Measurements from ENCODE around the gene CHST4.
"Not testable (repeated sequence)": the region's sequence is repeated elsewhere in the genome, so short reads cannot be mapped to it uniquely, and the experiment has no call there.

Gene CHST4

DNA sequence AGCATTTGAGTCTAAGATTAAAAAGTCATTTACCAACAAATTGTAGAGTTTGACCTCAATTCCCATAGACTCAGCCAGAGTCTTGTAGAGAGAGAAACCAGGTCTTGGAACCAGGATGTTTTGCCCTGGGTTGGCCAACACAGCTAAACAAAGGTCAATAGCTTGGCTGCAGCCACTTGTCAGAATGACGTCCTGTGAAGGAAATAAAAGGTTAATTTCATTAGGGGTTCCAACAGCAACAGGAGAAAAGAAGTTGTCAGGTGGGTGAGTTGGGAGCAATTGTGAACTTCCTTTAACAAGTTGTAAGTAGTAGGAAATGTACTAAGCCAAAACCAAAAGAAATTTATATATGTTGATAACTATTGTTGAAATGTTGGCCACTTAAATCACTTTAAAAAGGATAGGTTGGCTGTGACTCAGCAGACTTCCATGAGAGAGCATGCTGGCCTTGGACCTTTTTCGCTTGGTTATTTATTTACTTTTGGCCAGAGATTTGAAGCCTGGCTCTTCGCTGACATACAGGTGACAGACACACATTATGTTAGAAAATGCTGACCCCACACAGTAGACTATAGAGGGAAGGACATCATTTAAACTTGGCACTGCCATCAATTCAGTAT is 46.4 kb downstream of the CHST4 start:
- DNase-seq: no peak

DNA sequence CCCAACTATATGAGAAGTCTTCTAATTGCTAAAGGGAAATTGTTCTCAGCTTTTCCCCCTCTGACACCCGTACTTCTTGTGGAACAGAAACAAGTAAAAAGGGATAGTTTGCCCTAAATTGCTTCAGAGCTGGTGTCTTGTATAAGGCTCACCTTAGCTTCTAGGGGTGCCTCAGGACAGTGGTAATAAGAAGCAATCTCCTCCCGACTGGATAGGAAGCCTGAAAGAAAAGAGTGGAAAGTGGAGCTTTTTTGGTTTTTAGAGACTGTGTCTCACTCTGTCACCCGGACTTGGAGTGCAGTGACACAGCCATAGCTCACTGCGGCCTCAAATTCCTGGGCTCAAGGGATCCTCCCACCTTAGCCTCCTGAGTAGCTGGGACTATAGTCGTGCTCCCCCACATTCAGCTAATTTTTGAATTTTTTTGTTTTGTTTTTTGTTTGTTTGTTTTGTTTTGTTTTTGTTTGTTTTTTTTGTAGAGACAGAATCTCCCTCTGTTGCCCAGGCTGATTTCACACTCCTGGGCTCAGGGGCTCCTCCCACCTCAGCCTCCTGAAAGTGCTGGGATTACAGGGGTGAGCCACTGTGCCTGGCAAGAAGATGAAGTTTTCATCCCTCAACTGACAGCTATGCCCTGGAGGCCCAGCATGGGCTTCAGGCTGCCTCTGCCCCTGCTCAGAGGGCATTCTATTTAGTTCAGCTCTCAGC is 47.3 kb downstream of the CHST4 start:
- DNase-seq: no peak

DNA sequence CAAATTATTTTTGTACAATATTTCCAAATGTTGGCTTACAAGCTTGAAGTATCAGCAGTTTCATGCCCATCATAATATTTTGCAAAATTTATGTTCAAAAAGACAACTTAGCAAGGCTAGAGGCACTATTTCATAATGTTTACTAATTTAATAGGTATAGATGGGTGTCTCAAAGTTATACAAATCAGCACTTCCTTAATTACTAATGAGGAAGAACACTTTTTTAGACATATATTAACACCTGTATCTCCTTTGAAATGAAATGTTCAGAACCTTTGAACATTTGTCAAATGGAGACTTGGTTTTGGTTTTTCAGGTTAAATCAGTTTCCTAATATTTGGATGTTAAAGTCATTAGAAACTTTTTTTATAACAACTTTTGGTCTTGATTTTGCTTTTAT is 48.5 kb downstream of the CHST4 start:
- no peak for DNase-seq

DNA sequence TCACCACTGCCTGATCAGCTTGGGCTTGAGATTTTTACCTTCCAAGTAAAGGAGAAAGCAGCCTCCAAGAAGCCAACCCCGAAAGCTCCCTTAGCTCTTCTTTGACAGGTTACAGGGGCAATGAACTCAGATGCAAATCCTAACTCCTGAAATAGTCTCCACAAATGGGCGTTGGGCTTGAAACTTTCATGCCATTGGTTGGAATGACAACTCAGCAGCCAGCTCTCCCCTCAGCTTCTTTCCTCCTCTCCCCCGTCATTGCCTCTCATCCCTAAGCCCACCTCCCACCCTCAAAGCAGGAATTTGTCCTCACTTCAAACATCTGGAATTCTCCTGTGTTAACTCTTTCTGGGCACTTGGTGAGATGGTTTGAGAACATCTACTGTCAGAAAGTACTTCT is 50.7 kb downstream of the CHST4 start, which contains the start of gene TAT:
Gene TAT, minus strand, starts transcription at position 122 of the 400 bp plus-strand sequence. CDS start 677 bp downstream, outside the sequence.
- no peak for DNase-seq

DNA sequence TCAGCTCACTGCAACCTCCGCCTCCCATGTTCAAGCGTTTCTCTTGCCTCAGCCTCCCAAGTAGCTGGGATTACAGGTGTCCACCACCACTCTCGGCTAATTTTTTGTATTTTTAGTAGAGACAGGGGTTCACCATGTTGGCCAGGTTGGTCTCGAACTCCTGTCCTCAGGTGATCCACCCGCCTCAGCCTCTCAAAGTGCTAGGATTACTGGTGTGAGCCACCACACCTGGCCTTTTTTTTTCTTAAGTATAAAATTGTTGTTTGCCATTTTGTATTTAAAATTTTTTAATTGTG is 56.3 kb downstream of the CHST4 start:
- DNase-seq: not testable (repeated sequence)

DNA sequence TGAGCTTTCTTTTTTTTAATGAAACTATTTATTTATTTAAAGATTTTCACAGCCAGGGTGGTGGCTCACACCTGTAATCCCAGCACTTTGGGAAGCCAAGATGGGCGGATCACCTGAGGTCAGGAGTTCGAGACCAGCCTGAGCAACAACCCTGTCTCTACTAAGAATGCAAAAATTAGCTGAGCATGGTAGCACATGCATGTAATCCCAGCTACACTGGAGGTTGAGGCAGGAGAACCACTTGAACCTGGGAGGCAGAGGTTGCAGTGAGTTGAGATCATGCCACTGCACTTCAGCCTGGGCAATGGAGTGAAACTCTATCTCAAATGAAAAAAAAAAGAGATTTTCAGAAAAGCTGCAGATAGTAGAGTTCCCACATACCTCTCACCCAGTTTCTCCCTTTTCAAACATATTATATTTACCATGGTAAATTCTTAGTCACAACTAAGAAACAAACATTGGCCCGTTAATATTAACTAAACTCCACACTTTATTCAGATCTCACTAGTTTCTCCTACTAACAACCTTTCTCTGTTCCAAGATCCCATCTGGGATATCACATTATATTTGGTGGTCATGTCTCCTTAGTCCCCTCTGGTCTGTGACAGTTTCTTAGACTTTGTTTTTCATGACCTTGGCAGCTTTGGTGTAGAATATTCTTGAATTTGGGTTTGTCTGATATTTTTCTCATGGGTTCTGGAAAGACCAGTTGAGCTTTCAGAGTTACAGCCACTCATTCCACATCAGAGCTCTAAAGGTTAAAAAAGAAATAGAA is 58.5 kb downstream of the CHST4 start:
- DNase-seq: no peak

DNA sequence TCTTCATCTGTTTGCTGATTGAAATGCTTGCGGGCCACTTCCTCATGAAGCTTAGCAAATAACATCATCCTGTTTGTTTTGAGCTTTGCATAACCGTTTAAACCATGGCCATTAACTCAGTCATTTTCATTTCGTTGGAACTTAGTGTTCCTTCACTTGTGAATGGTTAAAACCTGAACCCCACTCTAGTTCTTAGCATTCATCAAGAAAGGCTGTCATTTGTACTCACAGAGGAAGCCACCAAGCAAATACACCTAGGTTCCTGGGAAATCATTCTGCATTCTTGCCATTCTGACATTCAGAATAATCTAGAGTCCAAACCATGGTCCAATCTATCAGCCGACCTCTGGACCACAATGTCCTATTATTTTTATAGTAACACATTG is 59.1 kb downstream of the CHST4 start:
- DNase-seq: no peak

Data from activated T-cell treated with anti-CD3 and anti-CD28 coated beads, Interleukin-2, amount 50 U/mL, for 48 hours (primary cell).